HepG2 (cell line): ENCODE measurements around the gene TLCD1. TPM values are rescaled to one million over a fixed set of nuclear protein-coding genes. Genes with fewer than 3 reads are reported as not detected.

ENCODE experiments used
- AHR ChIP-seq: IDR thresholded peaks from 2 replicates; pipeline ENCODE4 v1.6.1; 2018; ENCODE audit warnings: missing genetic modification reagents, missing compliant biosample characterization
- BCL6 ChIP-seq: IDR thresholded peaks from 2 replicates; pipeline ENCODE4 v1.6.1; 2016; ENCODE audit warnings: missing genetic modification reagents, missing compliant biosample characterization
- DNMT3B ChIP-seq: conservative IDR thresholded peaks from 2 replicates; pipeline ENCODE4 v1.6.1; 2016; ENCODE audit warnings: missing biosample characterization, control low read depth
- FOSL1 ChIP-seq: sonication (generic); formaldehyde crosslinking; IDR thresholded peaks from 2 replicates; pipeline ENCODE4 v1.9.0; 2021; ENCODE audit warnings: missing genetic modification reagents, borderline replicate concordance
- FOXK2 ChIP-seq: fragments of 450-650 bp; IDR thresholded peaks from 2 replicates; pipeline ENCODE4 v1.6.1; 2016
- JUNB ChIP-seq: sonication (generic); formaldehyde crosslinking; IDR thresholded peaks from 2 replicates; pipeline ENCODE4 v1.8.0; 2022; ENCODE audit warnings: missing genetic modification reagents, mild to moderate bottlenecking, borderline replicate concordance
- KDM2A ChIP-seq: sonication (generic); formaldehyde crosslinking; IDR thresholded peaks from 2 replicates; pipeline ENCODE4 v1.4.0; 2020; ENCODE audit warnings: low read depth, missing genetic modification reagents, borderline replicate concordance
- KLF11 ChIP-seq: IDR thresholded peaks from 2 replicates; pipeline ENCODE4 v1.6.1; 2016; ENCODE audit warnings: missing compliant biosample characterization
- KLF9 ChIP-seq: IDR thresholded peaks from 2 replicates; pipeline ENCODE4 v1.6.1; 2016; ENCODE audit warnings: low read depth
- MEIS2 ChIP-seq: sonication (generic); formaldehyde crosslinking; IDR thresholded peaks from 2 replicates; pipeline ENCODE4 v1.9.0; 2021; ENCODE audit warnings: mild to moderate bottlenecking, missing genetic modification reagents
- MIER2 ChIP-seq: IDR thresholded peaks from 2 replicates; pipeline ENCODE4 v1.6.1; 2016; ENCODE audit warnings: missing biosample characterization, missing genetic modification reagents
- MLLT10 ChIP-seq: sonication (generic); formaldehyde crosslinking; IDR thresholded peaks from 2 replicates; pipeline ENCODE4 v1.4.0; 2020; ENCODE audit warnings: missing genetic modification reagents
- NFKB2 ChIP-seq: sonication (generic); formaldehyde crosslinking; IDR thresholded peaks from 2 replicates; pipeline ENCODE4 v1.4.0; 2020; ENCODE audit warnings: missing genetic modification reagents, borderline replicate concordance
- NR0B2 ChIP-seq: sonication (generic); formaldehyde crosslinking; IDR thresholded peaks from 2 replicates; pipeline ENCODE4 v1.4.0; 2020; ENCODE audit warnings: mild to moderate bottlenecking, missing genetic modification reagents
- NR3C1 ChIP-seq: sonication (generic); formaldehyde crosslinking; IDR thresholded peaks from 2 replicates; pipeline ENCODE4 v1.4.0; 2020; ENCODE audit warnings: missing genetic modification reagents
- PITX1 ChIP-seq: sonication (generic); formaldehyde crosslinking; IDR thresholded peaks from 2 replicates; pipeline ENCODE4 v1.5.1; 2020; ENCODE audit warnings: mild to moderate bottlenecking, missing genetic modification reagents
- RFX3 ChIP-seq: IDR thresholded peaks from 2 replicates; pipeline ENCODE4 v1.6.1; 2016; ENCODE audit warnings: missing biosample characterization, missing genetic modification reagents
- SMAD1 ChIP-seq: sonication (generic); formaldehyde crosslinking; IDR thresholded peaks from 2 replicates; pipeline ENCODE4 v1.4.0; 2020; ENCODE audit warnings: missing genetic modification reagents, low read depth, mild to moderate bottlenecking, borderline replicate concordance
- SMARCC2 ChIP-seq: fragments of 450-650 bp; IDR thresholded peaks from 2 replicates; pipeline ENCODE4 v1.6.1; 2017; ENCODE audit warnings: antibody characterized with exemption, mild to moderate bottlenecking
- SMARCE1 ChIP-seq: fragments of 450-650 bp; IDR thresholded peaks from 2 replicates; pipeline ENCODE4 v1.6.1; 2017; ENCODE audit warnings: borderline replicate concordance
- SMYD3 ChIP-seq: sonication (generic); formaldehyde crosslinking; IDR thresholded peaks from 2 replicates; pipeline ENCODE4 v1.8.1; 2023; ENCODE audit warnings: mild to moderate bottlenecking, missing genetic modification reagents
- SRSF1 ChIP-seq: fragments of 200-400 bp; formaldehyde crosslinking; optimal IDR thresholded peaks from 2 replicates; pipeline ENCODE3; 2017; ENCODE audit warnings: mild to moderate bottlenecking, low read depth, low read length, moderate library complexity
- STAG1 ChIP-seq: sonication (generic); formaldehyde crosslinking; IDR thresholded peaks from 2 replicates; pipeline ENCODE4 v1.4.0; 2020; ENCODE audit warnings: missing genetic modification reagents
- ZFAT ChIP-seq: sonication (generic); formaldehyde crosslinking; conservative IDR thresholded peaks from 2 replicates; pipeline ENCODE4 v1.8.1; 2023; ENCODE audit warnings: missing genetic modification reagents, inconsistent platforms
- ZFP1 ChIP-seq: IDR thresholded peaks from 2 replicates; pipeline ENCODE4 v1.6.1; 2016
- ZNF180 ChIP-seq: sonication (generic); formaldehyde crosslinking; IDR thresholded peaks from 2 replicates; pipeline ENCODE4 v1.4.0; 2020; ENCODE audit warnings: low read depth, missing genetic modification reagents, borderline replicate concordance
- ZNF337 ChIP-seq: sonication (generic); formaldehyde crosslinking; IDR thresholded peaks from 2 replicates; pipeline ENCODE4 v1.5.1; 2020; ENCODE audit warnings: missing genetic modification reagents, low read depth, mild to moderate bottlenecking, borderline replicate concordance
- ZNF510 ChIP-seq: sonication (generic); formaldehyde crosslinking; IDR thresholded peaks from 2 replicates; pipeline ENCODE4 v1.4.0; 2020; ENCODE audit warnings: low read depth, mild to moderate bottlenecking, missing genetic modification reagents
- ZNF530 ChIP-seq: sonication (generic); formaldehyde crosslinking; IDR thresholded peaks from 2 replicates; pipeline ENCODE4 v1.5.0; 2020; ENCODE audit warnings: low read depth, mild to moderate bottlenecking, missing genetic modification reagents
- ZNF776 ChIP-seq: sonication (generic); formaldehyde crosslinking; IDR thresholded peaks from 2 replicates; pipeline ENCODE4 v1.4.0; 2020; ENCODE audit warnings: mild to moderate bottlenecking, missing genetic modification reagents
- polyA plus RNA-seq, 8 experiments: library from polyadenylated mRNA; depleted of rRNA in 3 of 8; stranded (reverse) in 7 of 8; unstranded in 1 of 8; fragments of >200 nt; fragmentation: Illumina TruSeq in 4 of 8; extraction: Trizol in 4 of 8; gene quantifications; 2 replicates each; pipeline versions ENCODE4 v1.2.1 to v1.2.3, GENCODE V29; 2011 to 2016; ENCODE audit warnings: low read depth in 4 of 8, missing spikeins in 1 of 8, mixed read lengths in 1 of 8; ENCODE audit not compliant: insufficient read depth in 1 of 8
- total RNA-seq, 5 experiments: library from RNA; depleted of rRNA; stranded (reverse); fragments of >200 nt; fragmentation: Illumina TruSeq; extraction: Trizol; gene quantifications; 2 replicates each; pipeline ENCODE4 v1.2.3, GENCODE V29; 2016; ENCODE audit warnings: low read depth in 1 of 5
- TF ChIP-seq, protein P1 (sequence below): sonication (generic); formaldehyde crosslinking; IDR thresholded peaks from 2 replicates; pipeline ENCODE4 v1.8.0; 2022; ENCODE audit warnings: missing genetic modification reagents, low read depth, mild to moderate bottlenecking, borderline replicate concordance
- TF ChIP-seq, protein P2 (sequence below): sonication (generic); formaldehyde crosslinking; IDR thresholded peaks from 2 replicates; pipeline ENCODE4 v1.5.0; 2020; ENCODE audit warnings: missing genetic modification reagents

Gene TLCD1
- total and polyA plus RNA-seq, 2 of the 13 experiments (the other 11 are each of a cell fraction or from before 2014, with no cell fraction given) = 14.9 to 19.6 TPM

DNA sequence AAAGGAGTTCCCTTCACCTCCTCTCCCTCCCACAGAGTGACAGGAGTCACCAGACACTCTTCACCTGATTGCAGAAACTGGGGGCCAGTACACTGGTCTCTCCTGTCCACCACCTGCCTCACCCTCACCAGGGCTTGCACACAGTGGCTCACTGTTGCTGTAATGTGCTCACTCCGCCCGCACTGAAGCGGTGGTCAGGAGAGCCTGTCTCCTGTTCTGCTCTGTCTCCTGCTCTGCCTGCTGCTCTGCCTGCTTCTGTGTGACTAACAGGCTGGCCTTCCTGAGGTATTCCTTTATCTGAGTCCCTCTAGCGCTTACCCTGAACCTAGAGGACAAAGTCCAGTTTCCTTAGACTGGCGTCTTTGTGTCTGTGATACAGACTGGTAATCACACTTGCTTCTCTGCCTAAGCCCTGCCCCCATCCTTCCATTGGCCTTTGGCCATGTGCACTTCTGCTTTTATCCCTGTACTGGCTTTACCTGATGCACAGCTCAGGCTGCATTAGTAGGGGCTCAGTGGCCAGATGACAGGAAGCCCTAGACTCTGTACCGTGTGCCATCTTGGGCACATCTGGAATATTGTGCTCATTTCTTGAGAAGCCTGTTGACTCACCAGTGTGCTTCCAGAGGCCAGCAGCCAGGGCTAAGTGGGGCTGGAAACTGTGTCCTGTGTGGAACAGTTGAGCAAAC, 27.6 kb downstream of the TLCD1 start (continued):
- TF ChIP-seq MEIS2 (CRISPR knock-in tag) (peak; percentile 62; the same call in 1 of the 2 replicates), SRSF1 (no peak), DNMT3B (peak; percentile 54; the same call in 1 of the 2 replicates), ZNF337 (CRISPR knock-in tag) (no peak), SMARCC2 (no peak), SMARCE1 (no peak), ZNF776 (0 out of 2 replicates have a peak, but pooled peaks have one; percentile 34), SMAD1 (CRISPR knock-in tag) (no peak), ZNF530 (CRISPR knock-in tag) (no peak), MLLT10 (CRISPR knock-in tag) (no peak), ZFP1 (CRISPR knock-in tag) (peak; percentile 96), STAG1 (CRISPR knock-in tag) (peak; percentile 25; the same call in 1 of the 2 replicates), NR3C1 (CRISPR knock-in tag) (no peak), FOXK2 (peak; percentile 56; the same call in 1 of the 2 replicates), KDM2A (CRISPR knock-in tag) (peak; percentile 69), JUNB (CRISPR knock-in tag) (no peak; the same call in 1 of the 2 replicates), FOSL1 (CRISPR knock-in tag) (no peak), ZFAT (CRISPR knock-in tag) (no peak), BCL6 (peak; percentile 57; the same call in 1 of the 2 replicates), KLF9 (no peak), AHR (no peak), NR0B2 (CRISPR knock-in tag) (no peak), ZNF180 (CRISPR knock-in tag) (no peak), ZNF510 (CRISPR knock-in tag) (no peak), PITX1 (CRISPR knock-in tag) (peak; percentile 89), SMYD3 (CRISPR knock-in tag) (peak; percentile 87), MIER2 (CRISPR knock-in tag) (no peak), KLF11 (CRISPR knock-in tag) (no peak), RFX3 (CRISPR knock-in tag) (no peak), NFKB2 (CRISPR knock-in tag) (no peak; the same call in 1 of the 2 replicates)
- TF ChIP-seq, protein P1, sequence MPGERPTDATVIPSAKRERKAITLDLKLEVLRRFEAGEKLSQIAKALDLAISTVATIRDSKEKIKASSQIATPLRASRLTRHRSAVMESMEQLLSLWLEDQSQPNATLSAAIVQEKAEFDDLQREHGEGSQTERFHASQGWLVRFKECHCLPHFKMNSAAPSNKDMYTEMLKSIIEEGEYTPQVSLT (CRISPR knock-in tag) = no peak
- TF ChIP-seq, protein P2, sequence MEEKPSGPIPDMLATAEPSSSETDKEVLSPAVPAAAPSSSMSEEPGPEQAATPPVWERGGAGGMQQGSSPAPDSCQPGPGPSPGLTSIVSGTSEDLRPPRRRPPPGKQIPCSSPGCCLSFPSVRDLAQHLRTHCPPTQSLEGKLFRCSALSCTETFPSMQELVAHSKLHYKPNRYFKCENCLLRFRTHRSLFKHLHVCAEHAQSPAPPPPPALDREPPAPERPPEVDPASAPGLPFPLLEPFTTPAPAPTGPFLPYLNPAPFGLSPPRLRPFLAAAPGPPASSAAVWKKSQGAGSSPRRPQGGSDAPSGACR (CRISPR knock-in tag) = 0 out of 2 replicates have a peak, but pooled peaks have one; percentile 77
